ENCODE results near the gene GSG1L. TPM values are rescaled to one million over a fixed set of nuclear protein-coding genes. Genes with fewer than 3 reads are reported as not detected.

The GSG1L gene
- polyA plus RNA-seq, 4 donors: 0.63 to 1.9 (median 0.65) TPM

GRCh38 chr16:27802664-27803439 lies 260.7 kb downstream of the GSG1L start:
- no peak for DNase-seq (ENCODE audit: low read depth in 4 of 4, low spot score in 3 of 4)

DNA sequence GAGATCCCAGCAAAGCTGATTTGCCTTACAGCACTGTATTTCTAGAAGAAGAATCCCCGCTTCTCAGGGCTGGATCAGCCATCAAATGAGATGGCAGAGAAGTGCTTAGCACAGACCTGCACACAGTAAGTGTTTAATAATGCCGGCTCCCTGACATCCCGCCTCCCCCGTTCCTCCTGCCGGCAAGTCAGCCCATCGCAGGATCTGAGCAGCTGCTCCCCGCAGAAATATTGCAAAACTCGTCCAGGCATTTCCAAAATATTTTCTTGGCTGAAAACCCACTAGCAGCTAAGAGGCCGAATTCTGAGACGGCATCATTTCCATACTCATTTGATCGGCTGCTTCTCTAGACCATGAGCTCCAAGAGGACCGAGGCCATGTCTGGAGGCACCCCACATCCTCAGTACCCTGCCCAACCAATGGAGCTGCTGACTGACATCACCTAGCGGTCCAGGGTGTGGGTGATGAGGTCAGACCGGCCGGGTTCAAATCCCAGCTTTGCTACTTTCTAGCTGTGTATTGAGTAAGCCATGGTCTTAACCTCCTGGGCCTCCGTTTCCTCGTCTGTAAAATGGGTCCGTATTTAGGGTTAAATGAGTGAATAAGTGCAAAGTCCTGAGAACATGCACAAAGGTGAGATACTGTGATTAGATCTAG lies 262.1 kb downstream of the GSG1L start:
- DNase-seq (ENCODE audit: low read depth in 4 of 4, low spot score in 3 of 4): no peak

DNA sequence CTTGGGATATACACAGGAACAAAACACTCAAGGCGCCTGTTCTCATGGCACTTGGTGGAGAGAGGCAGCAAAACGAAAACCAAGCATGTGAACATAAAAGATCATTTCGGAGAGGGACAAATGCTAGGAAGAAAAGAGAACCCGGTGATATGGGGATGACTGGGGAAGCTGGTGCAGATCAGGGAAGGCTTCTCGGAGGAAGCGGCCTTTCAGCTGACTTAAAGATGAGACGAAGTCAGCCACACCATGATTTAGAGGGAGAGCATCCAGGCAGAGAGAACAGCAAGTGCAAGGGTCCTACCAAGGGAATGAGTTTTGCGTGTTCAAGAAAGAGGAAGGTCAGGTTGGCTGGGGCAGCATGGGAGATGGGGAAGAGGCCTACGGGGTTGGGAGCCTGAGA lies 262.7 kb downstream of the GSG1L start:
- no peak for DNase-seq (ENCODE audit: low read depth in 4 of 4, low spot score in 3 of 4)

DNA sequence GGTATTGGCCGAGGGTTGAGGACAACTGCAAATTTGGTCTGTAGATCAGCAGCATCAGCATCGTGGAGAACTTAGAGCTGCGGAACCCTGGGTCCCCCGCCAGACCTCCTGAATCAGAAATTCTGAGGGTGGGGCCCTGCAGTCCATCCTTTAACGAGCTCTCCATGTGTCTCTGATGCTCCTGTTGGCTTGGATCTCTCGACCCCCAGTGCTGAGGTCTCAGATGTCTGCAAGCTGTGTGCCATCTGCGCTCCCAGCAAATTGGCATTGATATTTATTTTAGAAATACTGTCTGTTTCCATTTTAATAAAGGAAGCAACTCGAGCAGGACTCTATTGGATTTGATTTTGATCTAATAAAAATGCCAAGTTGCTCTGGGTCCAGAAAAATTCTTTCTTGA lies 263.6 kb downstream of the GSG1L start:
- DNase-seq (ENCODE audit: low read depth in 4 of 4, low spot score in 3 of 4): no peak

- no peak for DNase-seq (ENCODE audit: low read depth in 4 of 4, low spot score in 3 of 4)
Observed at GRCh38 chr16:27798241-27798640, 265.3 kb downstream of the GSG1L start.

DNA sequence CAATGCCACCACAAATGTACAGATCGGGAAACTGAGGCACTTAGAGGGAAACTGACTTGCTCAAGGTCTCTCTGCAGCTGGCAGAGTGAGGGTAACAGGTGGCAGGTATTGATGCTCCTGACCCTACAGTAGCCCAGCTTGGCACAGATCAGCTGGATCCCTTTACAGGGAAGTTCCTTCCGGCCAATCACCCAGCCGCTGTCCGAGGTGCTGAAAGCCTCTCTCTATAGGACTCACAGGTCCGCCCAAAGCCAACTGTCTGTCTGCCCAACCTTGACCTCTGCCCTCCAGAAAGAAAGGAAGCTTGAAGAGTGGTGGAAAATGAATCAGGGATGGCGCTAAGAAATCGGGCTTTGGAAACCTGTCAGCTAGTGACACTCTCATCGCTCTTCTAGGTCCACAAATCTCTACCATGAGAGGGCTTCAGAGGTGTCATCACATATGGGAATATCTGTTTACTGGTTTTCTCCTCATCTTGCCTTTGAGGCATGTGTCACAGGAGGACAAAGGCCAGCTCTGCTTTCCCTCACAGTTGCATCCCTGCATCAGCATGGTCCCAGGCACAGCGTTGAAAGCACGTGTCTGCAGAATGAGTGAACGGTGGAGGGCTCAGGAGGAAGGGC lies 267.4 kb downstream of the GSG1L start:
- peak; percentile 28 to 50 (median 30) for DNase-seq (ENCODE audit: low read depth in 4 of 4, low spot score in 3 of 4)

DNA sequence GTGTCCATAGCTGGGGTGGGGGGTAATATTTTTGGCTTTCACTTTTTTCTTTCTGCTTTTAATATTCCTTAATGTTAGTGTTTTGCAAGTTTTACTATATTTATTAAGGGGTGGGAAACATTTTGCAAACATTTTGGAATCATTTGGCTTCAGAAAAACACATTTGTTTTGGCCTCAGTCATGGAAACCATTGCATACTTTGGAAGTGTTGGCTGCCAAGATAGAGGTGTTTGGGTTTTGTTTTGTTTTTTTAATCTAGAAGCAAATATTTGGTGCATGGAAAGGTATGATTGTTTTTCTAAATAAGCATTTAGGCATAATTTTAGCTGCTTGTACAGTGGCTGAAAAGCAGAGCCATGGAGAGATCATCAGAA lies 270.3 kb downstream of the GSG1L start:
- DNase-seq (ENCODE audit: low read depth in 4 of 4, low spot score in 3 of 4): no peak

- no peak for DNase-seq (ENCODE audit: low read depth in 4 of 4, low spot score in 3 of 4)
Observed at GRCh38 chr16:27792486-27793248, 270.8 kb downstream of the GSG1L start.

GRCh38 chr16:27791404-27791719 lies 272.2 kb downstream of the GSG1L start:
- DNase-seq (ENCODE audit: low read depth in 4 of 4, low spot score in 3 of 4): no peak

- DNase-seq (ENCODE audit: low read depth in 4 of 4, low spot score in 3 of 4): no peak
Observed at GRCh38 chr16:27790546-27791403, 272.7 kb downstream of the GSG1L start.

GRCh38 chr16:27789595-27790241 lies 273.8 kb downstream of the GSG1L start:
- no peak for DNase-seq (ENCODE audit: low read depth in 4 of 4, low spot score in 3 of 4)

GRCh38 chr16:27789150-27789549 lies 274.4 kb downstream of the GSG1L start:
- DNase-seq (ENCODE audit: low read depth in 4 of 4, low spot score in 3 of 4): no peak

DNA sequence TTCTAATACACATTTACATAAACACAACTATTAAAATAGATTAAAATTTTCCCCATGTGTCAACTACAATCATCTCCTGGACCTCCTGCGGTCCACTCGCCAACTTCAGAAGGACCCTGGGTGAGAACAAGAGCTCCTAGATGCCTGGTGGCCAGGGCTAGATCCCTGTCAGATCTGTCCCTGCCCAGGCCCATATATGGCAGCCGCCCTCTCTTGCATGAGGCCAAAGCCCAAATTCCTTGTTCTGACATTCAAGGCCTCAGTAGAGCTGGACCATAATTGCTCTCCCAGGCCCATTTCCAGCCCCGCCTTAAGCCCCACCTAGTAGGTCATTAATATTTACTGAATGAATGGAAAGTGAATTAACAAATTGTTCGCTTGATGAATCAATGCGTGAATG lies 275.8 kb downstream of the GSG1L start:
- DNase-seq (ENCODE audit: low read depth in 4 of 4, low spot score in 3 of 4): no peak

DNA sequence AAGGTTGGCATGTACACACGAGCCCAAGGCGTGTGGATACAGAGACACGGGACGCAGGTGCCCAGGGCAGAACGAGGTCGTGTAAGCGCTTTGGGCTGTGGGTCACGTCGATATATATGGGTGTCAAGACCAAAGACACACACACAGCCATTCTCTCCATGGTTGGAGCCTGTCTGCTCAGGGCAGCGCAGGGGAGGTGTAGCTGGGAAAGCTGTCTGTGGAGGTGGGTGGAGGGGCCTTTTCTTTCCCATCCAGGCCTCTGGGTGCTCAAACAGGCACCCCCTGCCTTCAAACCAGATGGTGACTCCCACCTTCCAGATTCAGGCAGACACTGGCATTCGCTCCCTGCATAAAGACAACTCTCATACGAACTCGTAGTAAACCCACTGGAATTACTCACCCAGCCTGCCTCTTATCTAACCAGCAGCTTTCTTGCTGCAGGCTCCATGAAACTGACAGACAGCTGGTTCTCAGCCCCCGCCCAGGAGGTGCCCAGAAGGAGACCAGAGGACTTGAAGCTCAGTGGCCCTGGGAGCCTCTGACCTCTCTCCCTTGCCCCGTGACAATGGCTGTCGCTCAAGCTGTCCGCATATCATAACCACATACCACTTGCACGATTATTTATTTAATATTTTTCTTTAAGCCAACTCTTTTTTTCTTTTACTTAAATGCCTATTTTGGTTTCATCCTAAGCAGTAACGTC lies 276.4 kb downstream of the GSG1L start:
- DNase-seq (ENCODE audit: low read depth in 4 of 4, low spot score in 3 of 4): no peak

DNA sequence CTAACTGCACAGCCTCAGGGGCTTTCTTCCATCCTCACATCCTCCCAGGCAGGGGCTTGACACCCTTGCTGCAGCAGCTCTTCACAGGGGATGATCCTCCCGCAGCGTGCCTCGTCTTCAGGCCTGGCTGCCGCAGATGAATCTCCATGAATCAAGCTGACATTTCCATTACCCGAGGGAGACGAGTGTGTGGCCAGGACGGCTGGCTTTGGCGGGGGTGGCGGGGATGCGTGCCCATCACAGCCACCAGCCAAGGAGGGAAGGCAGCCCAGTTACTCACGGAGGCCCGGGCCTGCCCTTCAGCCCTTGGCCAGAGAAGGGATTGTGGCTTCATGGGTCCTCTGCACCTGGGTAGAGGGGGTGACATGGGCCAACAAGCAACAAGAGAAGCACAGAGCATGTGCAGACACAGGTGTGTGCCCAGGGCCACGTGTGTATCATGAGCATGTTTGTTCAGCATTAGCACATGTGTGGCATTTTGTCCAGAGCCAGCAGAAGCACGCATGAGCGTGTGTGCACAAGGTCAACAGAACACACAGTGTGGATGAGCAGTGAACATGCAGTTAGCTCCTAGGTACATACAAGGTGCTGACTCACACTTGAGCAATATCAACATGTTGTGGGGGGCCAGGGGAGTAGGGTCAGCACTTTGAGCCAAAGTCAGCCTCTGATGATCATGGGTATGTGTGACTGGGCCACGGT lies 277.1 kb downstream of the GSG1L start:
- no peak for DNase-seq (ENCODE audit: low read depth in 4 of 4, low spot score in 3 of 4)

DNA sequence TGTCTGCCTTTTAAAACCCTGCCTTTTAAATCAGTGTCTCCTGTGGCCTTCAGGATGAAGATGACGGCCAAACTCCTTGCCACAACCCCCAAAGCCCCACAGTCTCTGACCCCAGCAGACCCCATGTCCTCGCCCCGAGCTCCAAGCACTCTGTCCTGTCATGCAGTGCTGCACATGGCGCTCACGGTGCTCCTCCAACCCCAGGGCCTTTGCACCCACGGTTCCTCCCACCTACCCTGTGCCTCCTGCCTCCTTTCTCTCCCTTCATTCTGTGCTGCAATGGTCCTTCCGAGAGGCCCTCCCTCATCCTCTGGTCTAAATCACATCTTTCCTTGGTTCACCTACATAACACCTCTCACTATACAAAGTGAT lies 278.2 kb downstream of the GSG1L start:
- DNase-seq (ENCODE audit: low read depth in 4 of 4, low spot score in 3 of 4): no peak

GRCh38 chr16:27784351-27785306 lies 278.9 kb downstream of the GSG1L start:
- DNase-seq (ENCODE audit: low read depth in 4 of 4, low spot score in 3 of 4): no peak

Data from left renal pelvis (tissue), 4 donors.